GM12801 (cell line): ENCODE measurements around the gene IL12RB1.

Source experiments
- CTCF ChIP-seq: IDR thresholded peaks from one replicate; pipeline ENCODE4 v1.5.1; 2011; ENCODE audit warnings: control low read depth; ENCODE audit not compliant: insufficient read length; ENCODE audit errors: extremely low read depth

The IL12RB1 gene

GRCh38 chr19:18016209-18016910 is 70.4 kb downstream of the IL12RB1 start:
- TF ChIP-seq CTCF: no peak

GRCh38 chr19:18014197-18014596 is 72.5 kb downstream of the IL12RB1 start:
- TF ChIP-seq CTCF: no peak

GRCh38 chr19:18013210-18014111 is 73.3 kb downstream of the IL12RB1 start:
- TF ChIP-seq CTCF: no peak

GRCh38 chr19:18010149-18010548 is 76.6 kb downstream of the IL12RB1 start:
- no peak for TF ChIP-seq CTCF

- TF ChIP-seq CTCF: no peak
Observed at GRCh38 chr19:18009412-18010066, 77.2 kb downstream of the IL12RB1 start.
